ENCODE results near the gene TAL1. TPM values are rescaled to one million over a fixed set of nuclear protein-coding genes. Genes with fewer than 3 reads are reported as not detected.

Gene TAL1
- total and polyA plus RNA-seq, 2 donors (not counting 3 experiments of a cell fraction or from before 2014, with no cell fraction given) = 36.7 to 52.4 TPM

GRCh38 chr1:47174656-47175020 lies 57.4 kb downstream of the TAL1 start:
- TF ChIP-seq MAX (IDR thresholded peaks at IDR 0.05; ENCODE audit: insufficient read depth, insufficient read length) (no peak), EZH2 (IDR thresholded peaks at IDR 0.05; ENCODE audit: borderline replicate concordance, low read depth, low read length, severe bottlenecking) (no peak), FOS (IDR thresholded peaks at IDR 0.05; ENCODE audit: borderline replicate concordance, insufficient read depth, low read length) (no peak), POLR2AphosphoS5 (IDR thresholded peaks at IDR 0.05; ENCODE audit: insufficient read depth, low read depth, low read length) (no peak), GATA2 (IDR thresholded peaks at IDR 0.05; ENCODE audit: insufficient read depth, insufficient read length, low read depth, low read length) (no peak), CTCF (IDR thresholded peaks at IDR 0.05; ENCODE audit: extremely low read depth in 1 of 2, insufficient read depth in 1 of 2, low read depth in 1 of 2, low read length in 2 of 2) (no peak), POLR2A (IDR thresholded peaks at IDR 0.05; ENCODE audit: low read depth, low read length) (no peak), MYC (IDR thresholded peaks at IDR 0.05; ENCODE audit: low read depth, low read length) (no peak), JUN (IDR thresholded peaks at IDR 0.05; ENCODE audit: borderline replicate concordance, insufficient read depth, insufficient read length, low read depth) (no peak)
- H3K9me1 ChIP-seq (replicated peaks; ENCODE audit: control insufficient read depth, extremely low read depth, insufficient read depth, low read length) = no peaks in the 10 kb centered on the region
- POLR2A ChIA-PET = no interaction called here
- intact Hi-C loops (cut with micrococcal nuclease) (loop anchor here (2.0 to 5.0 kb wide), 4 partner anchors 74 to 483 kb away; no protein-coding TSS in a partner anchor), dilution Hi-C loops (cut with MboI; ENCODE audit: extremely low pct_ligation_motif_present, low sequenced_read_pairs) (no loop called here)
- no peak overlapping the region for H3K4me2 ChIP-seq (ENCODE audit: insufficient read depth, low read length)
- FAIRE-seq = no peak
- DNase-seq (ENCODE audit: low read depth, low spot score) = no peak
- no peak overlapping the region for H3K27ac ChIP-seq (ENCODE audit: insufficient read depth, low read depth, low read length)
- BruUV-seq (replicated peaks) = no TSS peak
- H3K27me3 ChIP-seq (ENCODE audit: control insufficient read depth in 2 of 2, insufficient read depth in 2 of 2, low read length in 2 of 2) = no peaks in the 10 kb centered on the region
- peaks cover 4% of the 10 kb centered on the region for H3K4me1 ChIP-seq (ENCODE audit: control insufficient read depth, extremely low read depth, insufficient read depth, low read length)
- no peaks in the 10 kb centered on the region for H3K9me3 ChIP-seq (replicated peaks; ENCODE audit: control insufficient read depth, insufficient read depth, low read length)
- no peak overlapping the region for H3K9ac ChIP-seq (replicated peaks; ENCODE audit: extremely low read depth, insufficient read depth, low read length)
- no peak overlapping the region for H2AFZ ChIP-seq (ENCODE audit: low read depth, low read length)
- CTCF ChIA-PET = interaction anchor here (0.7 to 2.3 kb wide), 11 partner anchors 9 to 428 kb away, joined by 3 to 16 read pairs (median 4); partner anchors contain the start of gene PDZK1IP1
- H4K20me1 ChIP-seq (replicated peaks; ENCODE audit: control insufficient read depth, extremely low read depth, insufficient read depth, low read length) = no peaks in the 10 kb centered on the region
- no peaks in the 10 kb centered on the region for H3K36me3 ChIP-seq (ENCODE audit: control insufficient read depth in 2 of 2, extremely low read depth in 1 of 2, insufficient read depth in 2 of 2, low read length in 2 of 2)
- H3K4me3 ChIP-seq (replicated peaks in 1 of 3; ENCODE audit: insufficient read depth in 1 of 3, low read depth in 1 of 3, low read length in 3 of 3) = no peak overlapping the region
- H3K79me2 ChIP-seq (ENCODE audit: control insufficient read depth, insufficient read depth, low read length) = no peaks in the 10 kb centered on the region
